KBM-7 (cell line): Measurements from ENCODE around the gene GPR153.
"Not testable (repeated sequence)": the region's sequence is repeated elsewhere in the genome, so short reads cannot be mapped to it uniquely, and the experiment has no call there.

ENCODE experiments used
- DNase-seq: peaks from one replicate; pipeline ENCODE4 v3.0.0-alpha.2; 2015
- in situ Hi-C: fragments of 300-500 bp; cut with MboI; formaldehyde crosslinking; loops from 2 replicates; pipeline ENCODE4 v1.14.3; 2020; ENCODE audit warnings: low sequenced_read_pairs, low pct_unique_long_range_greater_than_20kb, mixed read lengths

The GPR153 gene

DNA sequence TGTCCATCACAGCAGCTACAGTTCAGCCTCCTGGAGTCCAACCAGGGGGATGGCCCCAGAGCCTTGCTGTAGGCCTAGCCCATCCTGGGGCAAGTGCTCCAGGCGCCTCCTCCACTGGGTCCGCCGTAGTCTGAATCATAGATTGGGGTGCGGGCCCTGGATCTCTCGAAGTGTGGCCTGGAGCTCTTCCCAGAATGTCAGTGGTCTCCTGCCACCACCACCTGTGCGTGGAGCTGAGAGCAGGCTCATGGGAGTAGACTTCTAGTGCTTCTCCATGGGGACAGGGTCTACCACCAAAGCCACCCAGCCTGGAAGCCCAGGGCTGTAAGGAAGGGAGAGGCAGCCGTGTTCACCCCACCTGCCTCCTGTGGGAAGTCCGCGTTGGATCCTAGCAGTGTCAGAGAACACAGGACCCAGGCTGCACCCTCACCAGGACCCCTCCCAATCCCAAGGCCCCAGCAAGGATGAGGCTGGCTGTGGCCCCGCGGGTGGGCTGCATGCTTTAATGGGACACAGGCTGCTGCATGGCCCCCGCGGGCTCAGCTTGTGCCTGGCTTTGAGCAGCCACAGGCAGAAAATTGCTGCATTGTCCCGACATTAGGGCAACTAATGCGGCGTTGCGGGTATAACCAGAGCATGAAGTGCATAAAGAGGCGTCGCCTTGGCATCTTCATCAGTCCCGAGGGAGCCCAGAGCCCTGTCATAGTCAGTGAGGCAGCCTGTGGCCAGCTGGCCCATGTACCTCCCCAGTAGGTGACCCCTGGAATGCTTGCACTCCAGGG, 17.7 kb downstream of the GPR153 start:
- in situ Hi-C loops: loop anchor here (10.0 kb wide), 1 partner anchor 162 kb away; no protein-coding TSS in a partner anchor
- DNase-seq: no peak

DNA sequence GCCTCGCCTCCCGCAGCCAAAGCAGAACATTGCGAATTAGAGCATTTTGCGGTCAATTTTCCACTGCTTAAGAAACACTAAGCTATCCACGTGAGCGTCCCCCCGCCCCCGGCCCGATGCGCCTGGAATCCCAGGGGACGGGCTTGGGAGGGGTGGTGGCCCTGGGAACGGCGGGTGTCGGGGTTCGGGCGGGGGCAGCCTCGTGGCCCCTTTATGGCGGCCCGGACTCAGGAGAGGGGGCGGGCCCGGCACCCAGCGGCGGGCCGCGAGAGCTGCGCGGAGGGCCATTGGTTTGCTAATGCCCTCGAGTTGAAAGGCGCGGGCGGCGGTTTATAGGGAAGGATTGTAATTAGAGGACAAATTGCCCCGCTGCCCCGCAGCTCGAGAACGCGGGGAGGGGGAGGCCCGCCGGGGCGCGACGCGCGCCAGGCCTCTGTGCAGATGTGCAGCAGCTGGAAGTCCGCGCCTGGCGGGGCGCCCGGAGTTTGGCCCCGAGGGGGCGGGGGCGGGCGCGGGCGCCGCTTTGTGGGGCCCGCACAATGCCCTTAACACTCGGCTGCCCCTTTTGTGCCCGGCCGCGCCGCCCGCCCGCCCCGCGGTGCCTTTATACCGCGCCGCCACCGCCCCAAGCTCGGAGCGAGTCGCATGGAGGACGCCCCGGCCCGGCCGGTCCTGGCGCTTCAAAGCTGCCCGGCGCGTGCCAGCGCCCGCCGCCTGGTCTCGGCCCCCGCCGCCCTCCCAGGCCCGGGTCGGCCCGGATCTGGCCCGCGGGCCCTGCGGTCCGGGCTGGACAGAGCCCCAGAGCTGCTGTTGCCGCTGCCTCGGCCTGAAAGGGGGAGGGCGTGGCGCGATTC, 18.8 kb downstream of the GPR153 start:
- in situ Hi-C loops: loop anchor here (10.0 kb wide), 1 partner anchor 163 kb away; no protein-coding TSS in a partner anchor

DNA sequence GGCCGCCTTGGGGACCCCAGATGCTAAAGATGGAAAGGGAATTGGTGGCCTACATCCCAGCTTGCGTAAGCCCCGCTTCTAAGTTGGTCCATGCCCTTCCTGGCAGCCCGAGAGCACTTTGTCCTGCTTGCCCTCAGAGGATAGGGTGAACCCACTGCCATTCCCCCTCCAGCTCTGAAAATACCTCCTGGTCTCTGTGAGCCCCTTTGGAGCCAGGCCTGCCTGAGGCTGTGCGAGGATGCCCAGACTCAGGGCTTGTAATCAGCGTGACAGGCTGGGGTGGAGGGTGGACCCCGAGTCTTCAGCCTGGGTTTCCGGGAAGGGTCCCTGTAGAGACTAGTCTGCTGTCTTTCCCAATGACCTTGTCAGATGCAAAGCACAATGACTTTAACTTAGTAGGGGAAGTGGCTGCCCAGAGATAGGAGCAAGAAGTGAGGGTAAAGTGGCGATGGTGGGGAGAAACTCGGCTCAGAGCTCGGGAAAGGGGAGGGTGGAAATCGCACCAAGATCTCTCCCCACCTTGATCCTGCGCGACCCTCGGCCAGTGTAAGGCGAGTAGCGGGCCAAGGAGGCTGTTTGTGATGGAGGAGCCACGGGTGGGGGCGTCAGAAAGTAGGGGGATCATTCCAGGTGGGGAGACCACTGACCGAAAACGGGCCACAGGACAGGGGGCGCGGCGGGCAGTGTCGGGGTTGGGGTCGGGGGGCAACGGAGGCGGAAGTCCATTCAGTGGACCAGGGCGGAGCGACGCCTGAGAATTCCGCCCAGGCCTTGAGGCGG, 19.6 kb downstream of the GPR153 start:
- in situ Hi-C loops: loop anchor here (10.0 kb wide), 1 partner anchor 164 kb away; no protein-coding TSS in a partner anchor
- no peak for DNase-seq

More for the DNA sequence above, 18.8 kb downstream of the GPR153 start:
- no peak for DNase-seq

DNA sequence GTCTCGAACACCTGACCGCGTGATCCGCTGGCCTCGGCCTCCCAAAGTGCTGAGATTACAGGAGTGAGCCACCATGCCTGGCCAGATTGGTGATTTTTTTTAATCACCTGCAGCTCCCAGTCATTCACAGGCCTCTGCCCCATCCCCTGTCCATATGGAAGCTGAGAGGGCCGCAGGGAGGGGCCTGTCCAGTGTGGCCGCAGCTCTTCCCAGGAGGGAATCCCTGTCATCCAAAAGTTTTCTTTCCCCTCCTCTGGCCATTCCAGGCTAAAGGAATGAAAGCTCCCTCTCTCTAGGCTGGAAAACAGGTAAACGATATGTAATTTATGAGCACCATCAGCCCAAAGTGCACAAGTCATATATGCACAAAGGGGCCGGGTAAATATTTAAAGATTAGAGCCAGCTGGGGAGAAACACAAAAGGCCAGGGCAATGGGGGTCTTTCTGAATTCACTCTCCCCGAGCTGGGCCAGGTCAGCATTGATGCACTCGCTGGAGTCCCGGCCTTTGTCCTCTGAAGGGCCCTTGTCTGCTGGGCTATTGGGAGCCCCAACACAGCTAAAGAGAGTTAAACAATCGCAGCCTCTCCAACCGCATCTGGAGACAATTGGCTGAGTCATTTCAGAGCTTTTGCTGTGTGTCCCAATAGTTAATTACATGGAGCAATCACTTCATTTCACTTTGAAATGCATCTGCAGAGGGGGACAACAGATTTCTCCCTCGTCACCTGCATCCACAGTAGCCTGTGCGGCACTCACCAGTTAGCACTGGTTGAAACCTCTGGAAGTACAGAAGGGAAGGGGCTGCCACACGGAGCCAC, 20.7 kb downstream of the GPR153 start:
- in situ Hi-C loops: loop anchor here (10.0 kb wide), 1 partner anchor 165 kb away; no protein-coding TSS in a partner anchor
- DNase-seq: no peak

DNA sequence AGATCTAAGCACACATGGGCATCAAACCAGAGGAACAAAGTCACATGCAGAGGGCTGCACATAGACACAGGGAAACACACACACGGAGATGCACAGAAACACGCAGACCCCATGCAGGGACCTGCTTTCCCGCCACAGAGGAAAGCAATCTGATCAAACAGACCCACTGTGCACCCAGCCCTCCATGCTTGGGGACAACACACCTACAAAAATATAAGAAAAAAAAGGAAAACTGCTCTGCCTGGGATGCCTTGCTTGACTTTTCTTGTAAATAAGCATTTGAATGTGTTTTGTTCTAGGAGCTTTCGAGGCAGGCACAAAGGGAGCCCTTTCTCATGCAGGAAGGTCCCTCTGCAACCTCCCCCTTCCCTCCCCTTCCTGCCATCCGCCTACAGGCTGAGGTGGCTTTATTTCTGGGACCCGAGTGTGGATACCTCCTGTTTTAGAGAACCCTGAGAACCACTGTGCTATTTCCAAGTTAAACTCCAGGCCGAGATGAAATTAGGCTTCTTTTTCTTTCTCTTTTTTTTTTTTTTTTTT, 21.6 kb downstream of the GPR153 start:
- in situ Hi-C loops: no loop called here
- DNase-seq: no peak

DNA sequence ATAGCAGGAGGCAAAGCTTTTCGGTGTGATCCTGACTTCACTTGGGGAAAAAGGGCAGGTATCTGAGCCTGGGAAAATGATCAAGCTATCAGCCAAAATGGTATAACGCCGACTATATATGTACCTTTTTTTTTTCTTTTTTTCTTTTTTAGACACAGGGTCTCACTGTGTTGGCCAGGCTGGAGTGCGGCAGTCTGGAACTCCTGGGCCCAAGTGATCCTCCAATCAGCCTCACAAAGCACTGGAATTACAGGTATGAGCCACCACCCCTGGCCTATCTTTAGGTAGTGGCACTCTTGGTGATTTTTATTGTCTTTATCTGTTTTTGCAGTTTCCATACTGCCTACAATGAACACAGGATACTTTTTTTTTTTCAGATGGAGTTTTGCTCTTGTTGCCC, 23.8 kb downstream of the GPR153 start:
- DNase-seq: no peak
- in situ Hi-C loops: no loop called here

DNA sequence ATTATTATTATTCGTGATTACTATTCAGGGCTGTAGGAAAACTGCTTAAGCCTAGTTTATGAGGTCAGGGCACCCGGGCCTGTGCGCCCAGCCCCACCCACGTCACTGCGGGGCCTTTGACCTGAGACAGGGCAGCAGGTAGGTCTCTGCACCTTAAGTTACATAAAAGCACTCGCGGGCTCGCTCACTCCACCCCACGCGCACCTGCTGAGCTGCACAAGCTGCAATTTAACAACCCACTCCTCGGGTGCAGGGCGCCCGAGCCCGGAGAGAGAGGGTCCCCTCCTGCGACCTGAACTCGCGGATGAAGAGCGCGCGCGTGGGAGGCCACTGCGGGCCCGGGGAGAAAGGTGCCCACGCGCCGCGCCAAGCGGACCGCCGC, 25.6 kb downstream of the GPR153 start:
- no peak for DNase-seq
- in situ Hi-C loops: no loop called here

DNA sequence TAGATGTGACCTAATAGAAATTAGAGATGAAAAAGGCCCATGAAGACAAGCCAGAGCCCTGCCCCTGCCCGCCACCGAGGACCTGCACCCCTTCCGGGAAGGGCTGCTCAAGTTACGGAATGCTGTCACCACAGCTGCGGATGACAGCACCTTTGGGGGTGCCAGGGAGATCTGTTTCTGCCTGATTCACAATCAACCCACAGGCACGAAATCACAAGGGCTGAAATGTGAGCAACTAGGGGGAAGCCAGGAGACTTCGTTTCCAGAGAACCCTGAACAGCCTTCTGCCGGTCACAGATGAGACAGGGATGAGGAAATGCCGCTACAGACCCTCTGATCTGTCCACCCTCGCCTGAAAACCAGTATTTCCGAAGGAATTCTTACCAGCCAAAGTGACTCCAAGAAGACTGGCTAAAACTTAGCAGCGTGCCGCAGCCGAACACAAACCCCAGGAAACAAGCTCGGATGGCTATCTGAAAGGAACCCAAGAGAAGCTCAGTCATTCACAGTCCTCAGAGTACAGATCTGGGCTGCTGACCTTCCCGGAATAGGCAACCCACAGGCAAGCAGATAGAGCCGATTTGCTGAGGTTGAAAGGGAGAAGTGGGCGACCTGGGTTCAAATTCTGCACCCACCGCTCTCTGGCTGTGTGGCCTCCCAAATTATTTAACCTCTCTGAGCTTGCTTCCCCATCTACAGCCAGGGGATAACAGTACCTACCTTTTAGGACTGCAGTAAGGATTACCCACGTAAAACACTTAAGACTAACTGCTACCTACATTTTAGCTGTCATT, 26.2 kb downstream of the GPR153 start:
- no peak for DNase-seq
- in situ Hi-C loops: no loop called here

DNA sequence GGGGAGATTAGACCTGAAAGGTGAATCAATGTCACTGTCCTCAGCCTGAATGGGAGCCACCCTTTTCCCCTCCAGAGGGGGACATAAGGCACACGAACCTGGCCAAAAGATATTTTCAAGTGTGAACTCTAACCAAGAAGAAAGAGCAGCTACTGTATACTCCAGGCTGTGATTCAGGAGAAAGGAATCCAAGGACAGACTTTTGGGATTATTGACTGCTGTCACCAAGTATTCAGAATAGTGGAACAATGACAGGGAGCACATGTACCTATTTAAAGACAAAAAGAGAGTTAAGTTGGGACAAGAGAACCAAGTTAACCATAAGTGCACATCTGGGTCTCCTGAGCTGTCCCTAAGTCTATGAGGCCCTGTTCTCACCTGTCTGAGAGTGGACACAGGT, 27.5 kb downstream of the GPR153 start:
- in situ Hi-C loops: no loop called here
- DNase-seq: no peak

DNA sequence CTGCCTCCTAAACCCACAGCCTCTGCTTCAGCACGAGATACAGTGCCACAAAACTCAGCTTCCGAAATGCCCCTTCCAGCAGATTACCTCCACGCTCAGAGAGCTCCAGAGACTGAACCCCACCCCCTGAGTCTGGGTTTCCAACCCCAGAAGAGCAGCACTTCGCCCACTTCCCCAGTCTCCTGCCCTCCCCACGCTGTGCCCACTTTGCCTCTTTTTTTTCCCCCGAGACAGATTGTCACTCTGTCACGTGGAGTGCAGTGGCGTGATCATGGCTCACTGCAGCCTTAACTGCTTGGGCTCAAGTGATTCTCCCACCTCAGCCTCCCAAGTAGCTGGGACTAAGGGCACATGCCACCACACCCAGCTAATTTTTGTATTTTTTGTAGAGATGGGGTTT, 35.2 kb downstream of the GPR153 start:
- in situ Hi-C loops: no loop called here
- no peak for DNase-seq

DNA sequence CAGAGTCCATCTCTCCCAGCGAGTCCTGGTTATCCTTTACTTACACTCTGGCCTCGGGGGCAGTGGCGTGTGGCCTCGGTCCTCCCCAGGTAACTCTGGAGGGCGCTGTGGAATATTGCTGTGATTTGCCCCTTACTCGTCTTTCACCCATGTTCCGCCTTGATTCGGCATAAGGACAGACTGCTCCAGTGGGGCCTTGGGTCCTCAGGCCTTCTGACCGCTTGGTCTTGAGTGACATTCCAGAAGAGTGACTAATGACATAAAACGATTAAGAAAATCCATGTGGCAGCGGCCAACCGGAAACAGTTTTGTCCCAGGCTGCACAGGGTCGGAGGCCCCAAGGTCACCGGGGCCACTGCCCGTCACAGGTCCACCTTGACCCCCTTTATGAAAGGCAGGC, 36.2 kb downstream of the GPR153 start:
- in situ Hi-C loops: no loop called here
- DNase-seq: no peak

DNA sequence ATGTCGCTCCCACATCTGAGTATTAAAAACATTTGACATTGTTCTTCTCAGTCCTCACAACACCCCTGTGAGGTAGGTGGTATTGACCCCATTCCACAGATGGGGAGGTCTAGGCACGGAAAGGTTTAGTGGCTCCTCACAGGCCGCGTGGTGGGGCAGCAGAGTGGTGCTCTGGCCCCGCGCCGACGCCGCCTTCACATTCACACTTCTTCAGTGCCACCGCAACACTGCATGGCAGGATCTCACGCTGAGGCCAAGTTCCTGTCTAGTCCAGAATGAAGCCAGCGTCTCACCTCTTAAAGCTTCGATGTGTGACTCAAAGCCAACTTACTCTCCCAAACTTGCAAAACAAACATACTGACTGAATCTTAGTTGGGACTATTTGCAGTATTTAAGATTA, 37.3 kb downstream of the GPR153 start:
- in situ Hi-C loops: no loop called here
- no peak for DNase-seq

DNA sequence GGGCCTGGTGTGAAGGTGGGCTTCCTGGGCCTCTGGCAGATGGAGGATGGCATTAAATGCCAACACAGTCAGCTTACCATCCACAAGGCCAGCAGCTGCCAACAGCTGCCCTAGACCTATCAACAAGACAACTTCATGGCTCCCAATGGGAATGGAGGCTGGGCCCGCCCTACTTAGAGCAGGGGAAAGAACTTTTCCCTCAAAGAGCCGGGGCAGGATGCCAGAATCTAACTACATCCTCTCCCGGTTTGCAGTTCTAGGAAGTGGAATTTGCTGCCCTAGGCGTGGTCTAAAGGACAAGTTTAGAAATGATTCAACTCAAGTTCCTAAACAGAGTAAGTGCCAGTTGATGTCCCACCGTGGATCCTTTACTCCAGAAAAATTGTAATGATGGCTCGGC, 38.3 kb downstream of the GPR153 start:
- in situ Hi-C loops: no loop called here
- DNase-seq: no peak

DNA sequence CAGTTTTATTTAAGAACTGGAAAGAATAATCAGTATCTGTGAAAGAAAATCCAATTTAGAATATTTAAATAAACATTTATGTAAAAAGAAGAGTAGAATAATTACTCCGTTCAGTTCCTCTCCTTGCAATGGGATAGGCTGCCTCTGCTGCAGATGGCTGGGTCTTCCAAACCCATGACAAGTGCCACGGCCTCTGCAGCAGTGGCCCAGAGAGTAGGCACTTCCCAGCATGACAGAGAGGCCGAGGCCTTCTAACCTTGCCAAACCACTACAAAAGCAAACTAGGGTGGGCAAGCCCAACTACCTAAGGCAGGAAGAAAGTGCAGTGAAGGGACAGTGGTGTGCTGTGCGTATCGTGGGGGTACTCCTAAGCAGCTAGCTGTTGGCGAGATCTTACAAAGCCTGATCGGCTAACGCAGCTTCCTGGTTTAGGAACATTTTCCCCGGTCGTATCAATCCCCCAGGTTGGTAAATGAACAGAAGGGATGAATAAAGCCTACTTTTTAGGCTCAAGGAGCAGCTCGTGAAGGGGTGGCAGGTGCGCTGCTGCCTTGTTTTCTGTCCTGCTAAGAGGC, 39.6 kb downstream of the GPR153 start:
- in situ Hi-C loops: no loop called here
- DNase-seq: no peak

DNA sequence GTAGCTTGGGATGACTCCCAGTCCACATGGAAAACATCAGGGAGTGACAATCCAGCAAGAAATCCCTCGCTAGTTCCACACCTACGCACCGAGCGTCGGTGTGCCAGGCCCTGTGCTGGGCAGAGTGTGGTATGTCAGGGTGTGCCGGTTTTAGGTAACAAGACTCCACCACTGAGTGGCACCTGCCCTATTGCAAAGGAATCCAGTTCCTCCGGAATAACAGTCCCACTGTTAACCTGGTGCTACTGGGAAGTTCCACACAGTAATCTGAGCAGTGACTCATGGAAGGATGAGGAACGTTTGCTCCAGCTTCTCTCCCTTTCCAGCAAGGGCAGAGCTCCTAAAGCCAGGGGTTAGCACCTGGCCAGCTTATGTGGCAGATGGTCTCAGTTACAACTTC, 40.7 kb downstream of the GPR153 start:
- in situ Hi-C loops: no loop called here
- no peak for DNase-seq

DNA sequence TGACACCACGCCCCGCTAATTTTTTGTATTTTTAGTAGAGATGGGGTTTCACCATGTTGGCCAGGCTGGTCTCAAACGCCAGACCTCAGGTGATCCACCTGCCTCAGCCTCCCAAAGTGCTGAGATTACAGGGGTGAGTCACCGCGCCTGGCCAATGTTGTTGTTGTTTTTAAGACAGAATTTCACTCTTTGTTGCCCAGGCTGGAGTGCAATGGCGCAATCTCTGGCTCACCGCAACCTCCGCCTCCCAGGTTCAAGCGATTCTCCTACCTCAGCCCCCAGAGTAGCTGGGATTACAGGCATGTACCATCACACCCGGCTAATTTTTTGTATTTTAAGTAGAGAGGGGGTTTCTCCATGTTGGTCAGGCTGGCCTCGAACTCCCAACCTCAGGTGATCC, 41.3 kb downstream of the GPR153 start:
- in situ Hi-C loops, DNase-seq: not testable (repeated sequence)

DNA sequence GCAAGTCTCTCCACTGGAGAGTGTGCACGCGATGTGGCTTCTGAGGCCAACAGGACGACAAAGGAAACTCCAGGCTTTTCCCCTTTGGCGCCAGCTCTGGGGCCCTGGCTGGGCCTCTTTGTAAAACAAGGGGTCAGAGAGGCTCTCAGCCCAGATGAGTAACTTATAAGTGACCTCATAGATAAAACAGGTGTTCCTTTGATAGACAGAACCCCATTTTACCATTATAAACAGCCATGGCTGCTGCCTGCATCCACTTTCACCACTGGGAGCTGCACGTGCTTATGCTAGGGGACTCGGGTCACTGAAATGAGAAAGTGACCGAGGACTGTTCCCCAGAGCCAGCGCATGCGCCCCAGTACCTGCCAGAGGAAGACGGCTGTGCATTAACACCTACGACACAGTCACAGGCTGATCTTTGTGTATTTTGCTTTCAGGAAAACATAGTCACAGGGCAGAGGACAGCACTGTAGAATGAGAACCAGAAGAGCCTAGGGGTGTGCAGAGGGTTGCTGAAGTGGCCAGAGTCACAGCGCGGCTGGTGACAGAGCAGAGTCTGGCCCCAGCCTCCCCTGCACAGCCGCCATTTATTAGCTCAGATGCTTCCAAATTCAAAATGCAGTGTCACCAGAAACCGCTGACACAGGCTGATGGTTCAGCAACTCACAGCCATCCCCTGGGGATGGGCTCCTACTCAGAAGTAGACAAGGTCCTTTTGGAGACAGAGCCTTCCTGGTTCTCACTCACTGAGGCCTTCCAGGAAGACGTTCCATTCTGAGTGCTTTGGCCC, 42.3 kb downstream of the GPR153 start:
- no peak for DNase-seq
- in situ Hi-C loops: no loop called here
